Activated CD8-positive, alpha-beta memory T cell treated with anti-CD3 and anti-CD28 coated beads, Interleukin-2, amount 50 U/mL, for 24 hours (primary cell): ENCODE measurements around the gene LAMB3.

Experiments
- DNase-seq: peaks from one replicate; pipeline ENCODE4 v3.0.0-alpha.2; 2020; ENCODE audit errors: extremely low read depth

The LAMB3 gene

DNA sequence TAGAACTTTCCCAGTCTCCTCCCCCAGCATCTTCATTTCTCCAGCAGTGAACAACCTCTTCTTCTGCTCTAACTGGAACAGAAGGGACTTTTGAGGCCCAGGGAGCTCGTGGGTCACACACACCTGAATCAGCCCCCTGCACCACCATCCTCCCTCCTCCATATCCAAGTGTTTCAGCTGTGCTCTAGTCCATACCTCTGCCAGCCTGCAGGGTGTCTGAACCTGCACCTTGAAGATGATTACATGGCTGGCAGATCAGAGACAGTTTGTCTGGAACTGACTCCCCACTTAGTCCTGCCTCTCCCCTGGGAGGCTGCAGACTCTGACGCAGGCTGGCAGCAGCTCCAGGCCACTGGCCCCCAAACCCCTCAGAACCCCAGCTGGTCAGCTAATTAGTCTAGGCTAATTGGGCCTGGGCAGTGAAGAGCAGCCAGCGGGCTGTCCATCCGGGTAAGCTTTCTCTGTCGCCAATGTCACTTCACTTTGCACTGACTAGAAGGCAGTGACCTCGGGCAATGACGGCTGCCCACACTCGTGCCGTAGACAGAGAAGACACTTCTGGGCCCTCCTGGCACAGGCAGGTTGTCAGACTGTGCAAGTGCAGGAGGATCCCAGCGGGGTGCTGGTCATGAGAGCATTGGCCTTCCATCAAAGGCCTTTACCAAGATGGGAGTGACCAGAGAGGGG is 56.5 kb downstream of the LAMB3 start:
- DNase-seq: no peak

DNA sequence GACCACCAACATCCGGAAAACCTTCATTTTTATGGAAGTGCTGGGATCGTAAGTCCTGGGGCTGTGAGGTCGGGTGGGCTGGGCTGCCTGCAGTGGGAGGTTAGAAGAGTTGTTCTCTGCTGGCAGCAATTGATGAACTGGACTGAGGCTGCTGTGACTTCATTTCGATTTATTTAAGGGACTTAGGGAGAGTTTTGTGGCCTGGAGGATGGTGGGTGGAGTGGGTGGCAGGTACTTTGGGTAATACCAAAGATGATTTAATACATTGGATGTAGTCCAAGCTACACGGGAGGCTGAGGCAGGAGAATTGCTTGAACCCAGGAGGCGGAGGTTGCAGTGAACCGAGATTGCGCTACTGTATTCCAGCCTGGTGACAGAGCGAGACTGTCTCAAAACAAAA is 57.2 kb downstream of the LAMB3 start:
- no peak for DNase-seq

DNA sequence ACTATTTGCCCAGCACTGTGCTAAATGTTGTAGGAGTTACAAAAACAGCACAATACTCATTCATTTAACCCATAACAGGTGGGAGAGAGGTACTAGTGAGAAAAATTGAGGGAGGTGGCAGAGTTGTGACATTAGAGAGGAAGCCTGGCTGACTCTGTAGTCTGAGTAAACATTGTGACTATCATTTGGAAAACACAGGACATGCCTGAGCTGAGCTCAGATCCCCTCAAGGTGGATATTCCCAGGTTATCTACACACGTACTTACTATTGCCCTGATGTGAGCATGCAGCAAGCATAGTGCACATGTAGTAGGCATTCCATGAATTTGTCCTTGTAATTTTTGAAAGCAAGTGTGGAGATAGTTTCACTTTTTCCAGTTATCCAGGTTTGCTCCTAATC is 57.8 kb downstream of the LAMB3 start:
- DNase-seq: no peak

DNA sequence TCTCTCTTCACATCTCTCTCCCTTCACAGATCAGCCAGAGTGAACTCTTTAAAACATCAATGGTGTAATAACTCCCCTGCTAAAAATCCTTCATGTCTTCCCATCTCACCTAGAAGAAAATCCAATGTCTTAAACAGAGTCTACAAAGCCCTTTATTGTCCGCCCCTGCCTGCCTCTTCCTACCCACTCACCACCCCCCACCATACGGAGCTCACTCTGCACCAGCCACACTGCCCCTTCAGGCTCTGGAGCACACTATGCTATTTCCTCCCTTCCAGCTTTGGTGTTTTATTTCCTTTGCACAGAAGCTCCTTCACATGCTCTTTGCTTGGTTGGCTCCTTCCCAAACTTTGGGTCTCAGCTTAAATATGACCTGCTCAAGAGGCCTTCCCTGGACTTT is 58.5 kb downstream of the LAMB3 start:
- DNase-seq: no peak

DNA sequence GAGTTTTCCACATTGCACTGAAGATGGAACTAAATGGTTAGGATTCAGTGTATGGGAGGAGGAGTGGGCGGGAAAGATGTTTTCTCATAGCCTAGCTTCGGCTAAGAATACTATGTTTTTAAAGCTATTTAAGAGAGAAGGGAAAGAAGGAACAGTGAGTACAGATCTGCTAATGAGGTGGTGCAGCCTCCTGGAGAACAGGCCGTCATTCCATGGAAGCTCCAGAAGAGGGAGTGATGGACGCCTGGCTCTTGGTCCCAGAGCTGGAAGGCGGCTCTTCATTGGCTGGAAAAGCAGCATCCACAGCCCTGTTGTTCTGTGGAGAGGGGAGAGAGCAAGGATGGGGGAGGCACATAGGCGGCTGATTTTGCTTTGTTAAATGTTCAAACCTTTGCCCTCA is 61.8 kb downstream of the LAMB3 start:
- DNase-seq: no peak

DNA sequence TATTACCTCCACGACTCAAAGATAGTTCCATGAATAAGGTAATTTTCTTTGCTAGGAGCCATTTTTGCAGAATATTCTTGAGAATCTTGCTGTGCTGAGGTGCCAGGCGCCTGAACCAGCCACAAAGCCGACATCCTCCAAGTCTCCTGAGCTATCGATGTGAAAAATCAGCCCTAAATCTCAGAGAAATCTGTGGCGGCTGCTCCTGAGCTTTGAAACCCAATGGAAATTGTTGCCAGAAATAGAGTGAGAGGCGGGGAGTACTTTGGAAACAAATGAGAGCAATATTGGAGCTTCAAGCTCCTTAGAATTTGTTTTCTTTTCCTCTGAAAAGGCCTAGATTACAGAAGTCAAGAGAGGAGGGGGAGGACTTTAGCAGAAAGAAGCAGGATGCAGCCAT is 62.4 kb downstream of the LAMB3 start:
- no peak for DNase-seq

DNA sequence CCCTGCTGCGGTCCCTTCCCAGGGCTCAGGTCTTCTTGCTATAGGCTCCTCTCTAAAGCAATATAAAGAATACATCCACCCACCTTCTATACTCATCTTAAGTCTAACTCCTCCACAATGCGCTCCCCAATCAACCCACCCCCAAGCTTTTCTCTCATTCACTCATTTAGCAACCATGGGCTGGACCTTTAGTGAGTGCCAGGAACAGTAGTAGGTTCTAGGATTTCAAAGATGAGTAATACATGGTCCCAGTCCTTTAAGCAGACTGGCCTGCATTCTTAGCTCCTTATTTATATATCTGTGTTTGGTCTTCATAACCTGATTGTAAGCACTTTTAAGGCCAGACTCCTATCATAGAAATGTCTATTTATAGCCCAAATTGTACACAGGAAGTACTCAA is 62.8 kb downstream of the LAMB3 start:
- no peak for DNase-seq

DNA sequence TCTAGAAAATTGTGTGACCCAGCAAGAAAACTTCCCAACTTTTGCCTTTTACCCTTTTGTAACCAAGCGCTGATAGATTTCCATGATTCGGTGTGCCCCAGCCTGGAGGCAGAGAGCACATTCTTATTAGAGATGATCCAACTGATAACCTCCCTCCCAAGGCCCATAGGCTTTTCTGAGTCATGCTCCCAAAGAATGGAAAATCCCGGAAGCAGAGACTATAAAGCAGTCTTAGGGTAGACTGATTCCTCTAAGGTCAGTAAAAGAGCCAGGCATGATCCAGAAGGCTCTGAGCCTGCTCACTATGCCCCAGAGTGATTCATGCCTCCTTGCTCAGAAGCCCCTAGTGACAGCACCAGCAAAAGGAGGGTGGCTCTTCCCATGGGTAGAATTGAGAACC is 64.4 kb downstream of the LAMB3 start:
- DNase-seq: no peak

DNA sequence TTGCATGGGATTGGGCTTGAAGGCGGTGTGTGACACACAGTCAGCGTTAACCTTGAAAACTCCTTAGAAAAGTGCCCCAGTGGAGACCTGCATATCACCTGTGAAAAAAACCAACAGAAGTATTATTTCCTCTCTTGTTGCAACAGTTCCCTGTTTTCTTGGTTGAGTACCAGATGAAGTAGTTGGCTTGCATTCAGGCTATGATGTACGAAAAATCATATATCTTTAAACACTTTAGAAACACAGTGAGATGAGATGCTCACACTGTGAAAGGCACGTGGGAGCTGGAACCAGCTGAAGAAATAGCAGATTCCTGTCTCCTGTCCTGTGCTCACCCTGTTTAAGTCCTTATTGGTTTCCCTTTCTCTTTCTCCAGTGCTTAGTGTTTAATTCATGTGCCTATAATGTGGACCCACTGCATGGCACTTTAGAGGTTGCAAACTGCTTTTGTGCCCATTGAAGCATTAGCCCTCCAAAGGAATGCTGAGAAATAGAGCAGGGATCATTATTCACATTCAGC is 65.9 kb downstream of the LAMB3 start:
- no peak for DNase-seq

DNA sequence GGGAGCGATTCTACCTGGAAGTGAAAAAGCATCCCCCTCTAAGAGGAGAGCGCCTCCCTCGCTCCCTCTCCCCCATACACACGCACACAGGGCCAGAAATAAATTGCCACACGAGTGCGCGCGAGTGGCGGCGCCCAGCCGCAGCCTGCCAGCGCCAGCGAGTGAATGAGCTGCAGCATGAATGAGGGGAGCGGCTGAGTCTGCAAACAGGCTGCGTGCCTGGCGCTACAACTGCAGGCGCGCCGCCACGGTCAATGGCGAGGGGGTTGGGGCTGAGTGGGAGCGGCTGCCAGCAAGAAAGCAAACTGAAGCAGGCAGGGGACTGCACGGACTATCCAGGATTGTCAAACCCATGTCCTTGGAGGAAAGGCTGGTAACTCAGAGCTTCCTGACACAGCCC is 66.6 kb downstream of the LAMB3 start:
- DNase-seq: no peak

DNA sequence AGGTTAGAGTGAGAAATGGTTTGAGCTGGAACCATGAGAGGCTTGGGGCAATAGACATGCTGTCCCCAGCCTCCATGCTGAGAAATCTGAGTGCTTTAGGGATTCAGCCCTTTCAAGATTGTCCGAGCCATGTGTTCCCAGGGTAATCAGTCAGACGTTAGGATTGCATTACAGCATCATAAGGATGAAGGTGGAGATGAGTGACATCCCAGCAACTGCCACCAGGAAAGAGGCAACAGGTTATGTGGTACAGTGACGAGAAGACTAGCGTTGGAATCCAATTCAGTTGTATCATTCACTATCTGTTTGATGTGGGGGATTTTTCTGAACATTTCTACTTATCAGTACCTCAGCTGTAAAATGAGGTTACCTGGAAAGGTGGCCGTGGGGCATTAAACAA is 67.0 kb downstream of the LAMB3 start:
- no peak for DNase-seq

DNA sequence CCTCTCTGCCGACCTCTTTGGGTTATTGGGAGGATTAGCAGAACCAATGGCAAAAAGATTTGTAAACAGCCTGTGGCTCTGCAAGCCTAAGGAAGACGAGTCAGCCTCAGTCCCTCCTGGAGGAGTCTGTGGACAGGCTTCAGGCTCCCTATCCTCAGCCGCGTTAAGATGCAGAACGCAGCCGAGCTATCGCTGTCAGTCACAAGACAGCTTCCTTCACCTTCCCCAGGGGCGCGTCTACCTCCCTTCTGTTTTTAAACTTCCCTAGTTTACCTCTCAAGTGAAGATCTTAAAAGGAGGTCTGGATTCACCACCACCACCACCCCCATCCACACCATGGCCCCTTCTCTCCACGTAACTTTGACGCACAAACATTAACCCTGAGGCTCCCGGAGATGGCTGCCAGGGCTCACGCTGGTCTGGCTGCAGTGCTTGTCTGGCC is 68.0 kb downstream of the LAMB3 start:
- no peak for DNase-seq

DNA sequence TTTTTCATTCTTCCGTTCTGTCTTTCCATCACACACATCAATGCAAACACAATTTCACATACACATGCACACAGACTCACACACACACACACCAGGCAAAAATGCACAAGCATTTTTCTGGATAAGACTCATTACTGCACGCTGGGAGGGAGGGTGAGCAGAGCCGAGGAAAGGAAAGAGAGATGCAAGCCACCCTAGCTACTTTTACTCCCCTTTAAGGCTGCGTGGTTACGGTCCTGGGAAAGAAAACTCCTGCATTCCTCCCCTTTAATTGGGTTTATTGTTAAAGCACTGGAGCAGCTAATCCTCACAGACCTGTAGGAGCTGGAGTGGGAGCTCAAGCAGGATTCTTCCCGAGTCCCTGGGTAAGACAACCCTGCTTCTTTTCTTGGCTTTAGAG is 68.8 kb downstream of the LAMB3 start, which contains the start of gene CAMK1G:
Gene CAMK1G, plus strand, starts transcription at position 307 of the 400 bp plus-strand sequence. CDS start 11,270 bp downstream, outside the sequence.
- DNase-seq: no peak

DNA sequence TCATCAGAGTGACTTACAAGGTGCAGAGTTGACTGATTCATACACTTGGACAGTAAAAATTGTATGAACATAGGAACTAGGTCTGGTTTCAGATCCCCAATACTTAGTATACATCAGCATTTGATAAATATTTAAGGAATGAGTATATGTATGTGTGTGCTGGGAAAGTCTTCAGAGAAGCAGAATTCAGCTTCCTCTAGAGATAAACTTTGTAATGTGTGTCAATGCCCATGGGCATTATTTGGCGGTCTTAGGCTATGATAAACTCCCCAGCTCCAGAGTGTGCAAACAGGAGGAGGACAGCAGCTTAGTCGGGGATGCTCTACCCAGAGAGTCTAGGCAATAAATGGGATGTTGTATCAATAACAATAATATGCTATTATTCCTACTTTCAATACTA is 71.6 kb downstream of the LAMB3 start:
- no peak for DNase-seq

DNA sequence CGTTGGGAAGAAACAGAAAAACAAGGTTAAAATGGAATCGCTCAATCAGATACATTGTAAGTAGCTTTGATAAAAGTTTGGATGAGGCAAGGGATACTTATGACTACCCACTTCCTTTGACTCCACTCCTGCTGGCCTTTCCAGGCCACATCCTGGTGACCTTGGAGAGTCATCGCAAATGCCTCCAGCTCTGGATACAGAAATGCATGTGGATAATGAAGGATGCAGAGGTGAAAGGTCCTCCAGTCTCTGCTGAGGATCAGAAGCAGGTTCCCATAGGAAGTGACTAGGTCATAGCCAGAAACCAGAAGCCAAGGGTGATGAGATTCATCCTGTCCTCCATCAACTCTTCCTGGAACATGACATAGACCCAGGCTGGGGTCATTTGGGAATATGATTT is 74.9 kb downstream of the LAMB3 start:
- DNase-seq: no peak

DNA sequence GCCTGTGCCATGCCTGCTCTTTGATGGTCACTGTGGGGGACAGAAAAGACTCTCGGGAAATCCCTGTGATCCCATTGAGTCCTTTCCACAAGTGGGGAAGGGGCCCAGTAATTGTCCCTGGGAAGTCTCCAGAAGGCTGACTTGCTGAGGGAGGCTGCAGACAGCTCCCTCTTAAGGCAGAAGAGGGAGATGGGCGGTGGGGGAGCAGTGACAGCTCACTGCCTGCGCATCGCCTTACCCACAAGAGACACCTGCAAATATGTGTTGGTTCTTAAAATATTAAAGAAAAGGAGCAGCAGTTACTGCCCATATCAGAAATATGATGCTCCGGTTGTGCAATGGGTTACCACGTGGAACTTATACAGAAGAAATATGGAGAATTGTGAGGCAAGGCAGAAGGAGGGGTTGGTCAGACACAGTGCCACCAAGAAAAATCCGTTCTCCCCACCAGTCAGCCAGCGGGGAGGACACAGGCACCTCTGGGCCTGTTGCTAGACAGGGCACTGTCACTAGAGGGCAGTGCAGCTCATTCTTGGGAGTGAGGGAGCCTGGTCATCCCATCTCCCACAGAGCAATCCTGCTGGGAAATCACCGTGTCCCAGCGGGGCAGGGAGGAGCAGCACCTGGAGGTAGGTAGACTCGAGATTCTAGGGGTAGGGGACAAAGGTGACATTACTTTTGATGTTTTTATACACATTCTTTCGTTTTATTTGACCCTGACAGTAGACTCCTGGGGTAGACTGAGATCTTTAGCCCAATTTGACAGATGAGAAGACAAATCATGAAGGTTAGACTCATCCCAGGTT is 75.6 kb downstream of the LAMB3 start:
- DNase-seq: peak; percentile 10

DNA sequence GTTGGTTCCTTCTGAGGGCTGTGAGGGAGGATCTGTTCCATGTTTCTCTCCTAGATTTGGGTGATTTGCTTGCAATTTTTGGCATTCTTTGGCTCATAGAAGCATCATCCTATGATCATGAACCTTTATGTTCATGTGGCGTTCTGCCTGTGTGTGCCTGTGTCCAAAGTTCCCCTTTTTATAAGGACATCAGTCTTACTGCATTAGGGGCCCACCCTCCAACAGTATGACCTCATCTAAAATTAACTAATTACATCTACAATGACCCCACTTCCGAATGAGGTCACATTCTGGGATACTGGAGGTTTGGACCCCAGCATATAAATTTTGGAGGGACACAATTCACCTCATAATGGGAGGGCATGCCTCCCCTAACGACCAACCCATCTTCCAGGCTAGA is 81.5 kb downstream of the LAMB3 start:
- no peak for DNase-seq

DNA sequence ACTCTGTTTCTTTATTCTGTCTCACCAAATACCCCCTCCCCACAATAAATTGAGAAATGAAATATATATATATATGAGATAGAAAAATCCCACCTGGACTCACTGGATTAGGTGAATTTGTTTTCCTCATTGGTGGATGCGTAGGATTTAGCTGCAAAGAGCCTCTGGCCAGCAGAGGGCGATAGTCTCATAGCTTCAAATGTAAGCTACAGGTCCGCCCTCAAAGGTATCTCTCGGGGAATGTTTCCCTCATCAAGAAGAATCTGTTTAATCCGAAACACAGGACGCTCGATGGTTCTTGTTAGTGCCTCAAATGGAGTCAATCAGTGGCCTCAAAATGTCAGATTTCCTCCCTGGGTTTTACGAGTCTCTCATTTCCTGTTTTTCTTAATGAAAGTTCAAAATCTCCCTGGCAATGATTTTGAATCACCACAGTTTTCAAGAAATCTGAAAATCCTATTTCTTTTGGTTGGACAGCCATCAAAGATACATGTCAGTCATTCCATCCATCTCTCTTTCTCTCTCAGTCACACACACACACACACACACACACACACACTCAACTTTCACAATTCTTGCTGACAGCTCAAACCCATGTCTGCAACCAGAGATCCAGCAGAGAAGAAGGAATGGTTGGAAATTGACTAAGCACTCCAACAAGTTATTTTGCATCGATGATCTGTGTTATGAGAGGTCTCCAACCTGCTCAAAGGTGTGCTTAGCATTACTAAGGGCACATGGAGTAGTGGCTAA is 82.6 kb downstream of the LAMB3 start:
- DNase-seq: peak; percentile 58

DNA sequence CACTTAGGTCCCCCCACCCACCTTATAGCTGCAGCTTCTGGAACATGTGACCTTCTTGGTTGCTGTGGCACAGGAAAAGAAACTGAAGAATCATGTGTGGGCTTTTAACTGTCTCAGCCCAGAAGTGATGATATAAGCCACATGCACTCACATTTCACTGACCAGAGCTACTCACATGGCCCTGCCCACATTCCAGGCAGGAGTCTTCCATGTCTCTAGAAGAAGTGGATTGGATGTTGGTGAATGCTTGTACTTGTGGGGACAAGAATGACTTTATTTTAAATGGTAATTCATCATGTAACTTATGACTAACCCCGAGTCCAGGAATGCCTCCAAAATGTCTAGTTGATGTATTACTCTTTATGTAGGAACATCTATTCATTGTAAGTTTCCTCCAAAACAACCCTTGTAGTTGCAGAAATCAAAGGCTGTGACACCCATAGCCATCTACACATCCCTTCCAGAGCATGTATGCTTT is 84.5 kb downstream of the LAMB3 start:
- no peak for DNase-seq

DNA sequence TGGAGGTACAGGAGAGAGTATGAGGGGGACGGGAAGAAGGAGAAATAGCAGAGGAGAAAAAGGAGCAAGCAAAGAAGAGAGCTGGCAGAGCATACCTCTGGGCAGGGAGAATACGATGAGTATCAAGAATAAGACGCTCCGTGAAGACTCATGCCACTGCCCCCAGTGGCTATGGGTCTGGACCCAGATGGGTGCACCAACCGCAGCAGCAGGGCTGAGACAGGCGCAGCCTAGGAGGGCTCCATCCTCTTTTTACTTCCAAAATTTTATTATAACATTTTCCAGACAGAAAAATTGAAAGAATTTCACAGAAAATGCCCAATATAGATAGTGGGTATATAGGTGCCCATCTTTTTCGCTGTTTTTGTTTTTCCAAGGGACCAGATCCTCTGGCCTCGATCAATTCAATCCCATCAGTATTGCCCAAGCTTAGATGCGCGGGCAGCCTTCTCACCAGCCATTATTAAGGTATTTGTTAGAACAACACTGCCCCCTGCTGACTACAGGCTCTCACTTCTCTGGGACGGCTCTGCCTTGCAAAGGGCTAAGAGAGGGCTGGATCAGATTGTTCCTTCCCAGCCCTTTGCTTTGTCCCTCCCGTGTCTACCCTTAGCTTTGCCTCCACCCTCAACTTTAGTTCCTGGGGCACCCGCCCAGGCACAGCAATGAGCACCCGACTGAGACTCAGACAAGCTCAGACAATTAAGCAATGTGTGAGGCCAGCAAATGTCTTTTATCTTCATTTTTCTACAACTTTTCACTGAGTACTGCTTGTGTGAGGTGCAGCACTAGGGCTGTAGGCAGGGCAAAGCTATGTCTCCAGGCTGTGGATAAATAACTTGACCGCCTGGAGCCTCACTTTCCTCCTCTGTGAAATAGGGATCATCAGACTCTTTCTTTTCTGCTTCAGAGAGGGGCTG is 86.2 kb downstream of the LAMB3 start:
- DNase-seq: peak; percentile 45
